Activated gamma-delta T cell (primary cell): Measurements from ENCODE around the gene ERC2.

Experiments used
- DNase-seq: peaks from one replicate; lab custom pipeline; 2025; lab: John Stamatoyannopoulos, UW

ERC2 gene

GRCh38 chr3:55476515-55476914 is 991.8 kb downstream of the ERC2 start:
- DNase-seq: no peak

GRCh38 chr3:55474213-55474632 is 994.0 kb downstream of the ERC2 start:
- no peak for DNase-seq

- DNase-seq: no peak
These were observed 994.5 kb downstream of the ERC2 start for GRCh38 chr3:55473788-55474187.

GRCh38 chr3:55471522-55472280 is 996.6 kb downstream of the ERC2 start:
- DNase-seq: no peak

- no peak for DNase-seq
These were observed 997.2 kb downstream of the ERC2 start for GRCh38 chr3:55471084-55471483.

GRCh38 chr3:55469957-55470526 is 998.2 kb downstream of the ERC2 start:
- no peak for DNase-seq

- no peak for DNase-seq
These were observed 1000.0 kb downstream of the ERC2 start for GRCh38 chr3:55468251-55468650.

GRCh38 chr3:55467099-55467498 is 1001.2 kb downstream of the ERC2 start:
- DNase-seq: no peak

- no peak for DNase-seq
These were observed 1001.7 kb downstream of the ERC2 start for GRCh38 chr3:55466526-55466925.

GRCh38 chr3:55461896-55462295 is 1006.4 kb downstream of the ERC2 start:
- DNase-seq: no peak

GRCh38 chr3:55459838-55460237 is 1008.4 kb downstream of the ERC2 start:
- no peak for DNase-seq
